CD4-positive, alpha-beta memory T cell (primary cell): ENCODE measurements around the gene CLEC16A. TPM values are rescaled to one million over a fixed set of nuclear protein-coding genes. Genes with fewer than 3 reads are reported as not detected.

Experiments
- CTCF ChIA-PET: fragments of 350-600 bp; sonication (Branson Sonifier 250); formaldehyde crosslinking; loops from one replicate; lab custom pipeline; 2021; ENCODE audit warnings: inconsistent platforms; ENCODE audit not compliant: partially characterized antibody; lab: Charles Lee
- POLR2A ChIA-PET: fragments of 350-600 bp; sonication (Branson Sonifier 250); formaldehyde crosslinking; loops from one replicate; lab custom pipeline; 2021; ENCODE audit not compliant: partially characterized antibody; lab: Charles Lee
- DNase-seq, 5 donors: peaks; one replicate each; pipeline versions ENCODE4 v3.0.0 to v3.0.0-alpha.2; 2020 to 2022; ENCODE audit warnings: mixed read lengths in 1 of 5
- H3K27ac ChIP-seq: one replicate; pipeline ENCODE4 v1.7.0; 2013; ENCODE audit warnings: low read depth, low read length
- H3K27me3 ChIP-seq: 2 replicates; pipeline ENCODE4 v1.7.0; 2013; ENCODE audit warnings: mild to moderate bottlenecking, low read length, moderate library complexity; ENCODE audit not compliant: insufficient read depth
- H3K36me3 ChIP-seq: 2 replicates; pipeline ENCODE4 v1.7.0; 2013; ENCODE audit warnings: mild to moderate bottlenecking, low read length, moderate library complexity; ENCODE audit not compliant: insufficient read depth
- H3K4me1 ChIP-seq: 2 replicates; pipeline ENCODE4 v1.7.0; 2013; ENCODE audit warnings: mild to moderate bottlenecking, low read length, moderate library complexity; ENCODE audit not compliant: insufficient read depth
- H3K4me3 ChIP-seq, 2 donors: one replicate each; pipeline ENCODE4 v1.7.0; 2013; ENCODE audit warnings: low read length in 2 of 2, mild to moderate bottlenecking in 1 of 2
- H3K9me3 ChIP-seq, 2 donors: one replicate each; pipeline ENCODE4 v1.7.0; 2013; ENCODE audit warnings: low read length in 2 of 2, control low read depth in 1 of 2; ENCODE audit not compliant: control insufficient read depth in 1 of 2
- H3K27ac Mint-ChIP-seq, 7 donors: one replicate each; pipeline ENCODE4 v1.8.0; 2020 to 2021; ENCODE audit warnings: mixed read lengths in 7 of 7, mild to moderate bottlenecking in 6 of 7, inconsistent platforms in 3 of 7, moderate library complexity in 3 of 7
- H3K27me3 Mint-ChIP-seq, 2 donors: one replicate each; pipeline ENCODE4 v1.8.0; 2020 to 2021; ENCODE audit warnings: mixed read lengths in 2 of 2
- H3K36me3 Mint-ChIP-seq, 2 donors: one replicate each; pipeline ENCODE4 v1.8.0; 2020 to 2021; ENCODE audit warnings: mixed read lengths in 2 of 2, inconsistent platforms in 1 of 2, mild to moderate bottlenecking in 1 of 2
- H3K4me1 Mint-ChIP-seq, 4 donors: one replicate each; pipeline ENCODE4 v1.8.0; 2020 to 2021; ENCODE audit warnings: mixed read lengths in 4 of 4, mild to moderate bottlenecking in 1 of 4
- H3K4me3 Mint-ChIP-seq, 8 donors: one replicate each; pipeline ENCODE4 v1.8.0; 2020 to 2021; ENCODE audit warnings: mixed read lengths in 8 of 8, mild to moderate bottlenecking in 7 of 8, moderate library complexity in 6 of 8, inconsistent platforms in 3 of 8
- H3K9me3 Mint-ChIP-seq, 8 donors: one replicate each; pipeline ENCODE4 v1.8.0; 2020 to 2021; ENCODE audit warnings: mixed read lengths in 8 of 8, mild to moderate bottlenecking in 5 of 8, inconsistent platforms in 3 of 8, moderate library complexity in 1 of 8
- intact Hi-C: fragments of 100-400 bp; cut with micrococcal nuclease; formaldehyde crosslinking; loops from one replicate; pipeline ENCODE4 v1.15.1; 2023
- polyA plus RNA-seq, 2 donors: library from polyadenylated mRNA; unstranded; fragments of 300-500 nt; fragmentation: Illumina TruSeq; gene quantifications; one replicate each; pipeline ENCODE4 v1.2.3, GENCODE V29; 2021
- total RNA-seq, 2 experiments: library from RNA; stranded (reverse); gene quantifications; one replicate each; pipeline ENCODE4 v1.2.3, GENCODE V29; 2021

CLEC16A gene
- total and polyA plus RNA-seq, 4 experiments from 2014 or later: 5.2 to 28.4 (median 24.5) TPM

- peak overlapping the region; percentile 48 to 56 for H3K4me3 ChIP-seq
- no peaks in the 10 kb centered on the region for H3K36me3 ChIP-seq
- Mint-ChIP-seq H3K27me3 (no peaks in the 10 kb centered on the region), H3K4me1 (peaks cover 29 to 66% (median 48%) of the 10 kb centered on the region in 4 donors), H3K36me3 (no peaks in the 10 kb centered on the region), H3K4me3 (peak overlapping the region; percentile 70 to 92 (median 80)), H3K9me3 (peaks cover 0 to 4% (median 0%) of the 10 kb centered on the region in 8 donors), H3K27ac (peak overlapping the region; percentile 92 to 99 (median 98))
- DNase-seq: no peak
- no peaks in the 10 kb centered on the region for H3K27me3 ChIP-seq
- peak overlapping the region; percentile 75 for H3K27ac ChIP-seq
- ChIA-PET CTCF (interaction anchor here (0.9 to 3.7 kb wide), 7 partner anchors 11 to 242 kb away, joined by 5 to 69 read pairs (median 6); partner anchors contain the start of gene SOCS1), POLR2A (interaction anchor here (0.9 to 6.0 kb wide), 9 partner anchors 8 to 262 kb away, joined by 3 to 283 read pairs (median 5); partner anchors contain the start of gene SOCS1)
- peaks cover 47% of the 10 kb centered on the region for H3K4me1 ChIP-seq
- intact Hi-C loops: loop anchor here (1.0 kb wide), 2 partner anchors 7 to 29 kb away; no protein-coding TSS in a partner anchor
- no peaks in the 10 kb centered on the region for H3K9me3 ChIP-seq
These were observed 281.5 kb downstream of the CLEC16A start for GRCh38 chr16:11225677-11226549.

- H3K36me3 Mint-ChIP-seq: no peaks in the 10 kb centered on the region
- H3K4me3 ChIP-seq: no peak overlapping the region
- ChIA-PET CTCF (interaction anchor here (1.5 kb wide), 1 partner anchor 26 kb away, joined by 7 read pairs; the partner anchor contains the start of gene SOCS1), POLR2A (interaction anchor here (7.7 kb wide), 1 partner anchor 27 kb away, joined by 127 read pairs; the partner anchor contains the start of gene SOCS1)
- H3K4me3 Mint-ChIP-seq: no peak overlapping the region
- no peak for DNase-seq
- H3K9me3 Mint-ChIP-seq: peaks cover 0 to 4% (median 0%) of the 10 kb centered on the region in 8 donors
- H3K36me3 ChIP-seq: no peaks in the 10 kb centered on the region
- no peaks in the 10 kb centered on the region for H3K9me3 ChIP-seq
- peaks cover 40 to 82% (median 62%) of the 10 kb centered on the region in 4 donors for H3K4me1 Mint-ChIP-seq
- H3K27ac Mint-ChIP-seq: peak overlapping the region; percentile 34 to 90 (median 55)
- no peaks in the 10 kb centered on the region for H3K27me3 Mint-ChIP-seq
- intact Hi-C loops: no loop called here
- H3K4me1 ChIP-seq: peaks cover 65% of the 10 kb centered on the region
- no peaks in the 10 kb centered on the region for H3K27me3 ChIP-seq
- no peak overlapping the region for H3K27ac ChIP-seq
These were observed 285.1 kb downstream of the CLEC16A start for GRCh38 chr16:11229432-11229831.

DNA sequence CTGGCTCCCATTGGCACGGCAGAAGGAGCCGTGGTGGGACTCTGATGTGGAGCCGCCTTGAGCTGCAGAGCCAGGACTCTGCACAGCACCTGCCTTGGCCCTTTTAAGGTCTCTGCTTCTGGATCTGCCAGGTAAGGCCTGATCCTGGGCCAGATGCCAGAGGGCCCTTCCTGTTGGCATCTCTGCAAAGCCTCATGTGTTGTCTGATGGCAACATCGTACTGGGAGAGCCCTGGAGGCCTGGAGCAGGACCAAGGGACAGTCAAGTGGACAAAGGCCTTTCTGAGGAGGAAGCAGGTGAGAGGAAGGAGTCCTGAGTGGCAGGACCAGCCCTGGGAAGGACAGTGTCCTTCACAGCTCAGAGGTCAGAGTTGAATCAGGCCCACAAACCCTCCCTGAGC is 285.5 kb downstream of the CLEC16A start:
- peaks cover 39 to 82% (median 61%) of the 10 kb centered on the region in 4 donors for H3K4me1 Mint-ChIP-seq
- no peaks in the 10 kb centered on the region for H3K36me3 Mint-ChIP-seq
- H3K4me3 Mint-ChIP-seq: no peak overlapping the region
- intact Hi-C loops: no loop called here
- Histone ChIP-seq H3K27ac (no peak overlapping the region), H3K4me1 (peaks cover 65% of the 10 kb centered on the region), H3K27me3 (no peaks in the 10 kb centered on the region), H3K4me3 (no peak overlapping the region), H3K36me3 (no peaks in the 10 kb centered on the region), H3K9me3 (no peaks in the 10 kb centered on the region)
- peaks cover 0 to 1% (median 0%) of the 10 kb centered on the region in 8 donors for H3K9me3 Mint-ChIP-seq
- H3K27ac Mint-ChIP-seq: peak overlapping the region; percentile 34 to 81 (median 52)
- CTCF ChIA-PET: interaction anchor here (0.5 to 1.5 kb wide), 2 partner anchors 25 to 413 kb away, joined by 4 to 7 read pairs; partner anchors contain the start of gene SOCS1
- no peak for DNase-seq
- H3K27me3 Mint-ChIP-seq: no peaks in the 10 kb centered on the region
- POLR2A ChIA-PET: interaction anchor here (7.7 kb wide), 1 partner anchor 27 kb away, joined by 127 read pairs; the partner anchor contains the start of gene SOCS1

GRCh38 chr16:11231367-11231970 is 287.1 kb downstream of the CLEC16A start:
- Mint-ChIP-seq H3K9me3 (peaks cover 0 to 3% (median 0%) of the 10 kb centered on the region in 8 donors), H3K4me1 (peaks cover 38 to 74% (median 55%) of the 10 kb centered on the region in 4 donors), H3K4me3 (peak overlapping the region in 5 of 8 donors; percentile 18 to 40 (median 31)), H3K27me3 (no peaks in the 10 kb centered on the region), H3K27ac (peak overlapping the region; percentile 64 to 96 (median 87)), H3K36me3 (no peaks in the 10 kb centered on the region)
- no peak for DNase-seq
- POLR2A ChIA-PET: interaction anchor here (2.6 to 7.7 kb wide), 2 partner anchors 20 to 25 kb away, joined by 25 to 127 read pairs; partner anchors contain the start of gene SOCS1
- CTCF ChIA-PET: interaction anchor here (0.9 kb wide), 1 partner anchor 25 kb away, joined by 4 read pairs; the partner anchor contains the start of gene SOCS1
- no peaks in the 10 kb centered on the region for H3K36me3 ChIP-seq
- intact Hi-C loops: no loop called here
- H3K4me3 ChIP-seq: no peak overlapping the region
- no peaks in the 10 kb centered on the region for H3K27me3 ChIP-seq
- no peaks in the 10 kb centered on the region for H3K9me3 ChIP-seq
- peaks cover 57% of the 10 kb centered on the region for H3K4me1 ChIP-seq
- H3K27ac ChIP-seq: no peak overlapping the region

Other genes with a start within 250 kb of the CLEC16A start
- not detected for gene TEKT5, start 249.6 kb upstream of the CLEC16A start, total RNA-seq
- gene TEKT5, start 249.6 kb upstream of the CLEC16A start, polyA plus RNA-seq: not detected
- gene NUBP1, start 200.7 kb upstream of the CLEC16A start, total RNA-seq: 10 to 100 TPM; 23.5 to 28.4 TPM
- 10 to 100 TPM; 34.3 to 36.2 TPM for gene NUBP1, start 200.7 kb upstream of the CLEC16A start, polyA plus RNA-seq
- not detected for gene TVP23A, start 125.8 kb upstream of the CLEC16A start, total RNA-seq
- under 1 TPM in 1 of 2 donors, not detected in 1; 0.18 TPM for gene TVP23A, start 125.8 kb upstream of the CLEC16A start, polyA plus RNA-seq
- 1 to 10 TPM; 1.5 to 1.6 TPM for gene CIITA, start 67.4 kb upstream of the CLEC16A start, total RNA-seq
- gene CIITA, start 67.4 kb upstream of the CLEC16A start, polyA plus RNA-seq: 1 to 10 TPM in 1 of 2 donors, under 1 TPM in 1; 0.08 to 1.6 TPM
- gene DEXI, start 2.1 kb upstream of the CLEC16A start, total RNA-seq: 10 to 100 TPM; 37.9 to 41.2 TPM
- 10 to 100 TPM; 60.2 to 66.3 TPM for gene DEXI, start 2.1 kb upstream of the CLEC16A start, polyA plus RNA-seq